Stimulated activated naive CD4-positive, alpha-beta T cell treated with Interleukin-2 at 50 U/mL for 16 hours (primary cell): ENCODE measurements around the gene ALDOA.
"Not testable (repeated sequence)": the region's sequence is repeated elsewhere in the genome, so short reads cannot be mapped to it uniquely, and the experiment has no call there.

ENCODE experiments used
- DNase-seq: peaks from one replicate; lab custom pipeline; 2025; lab: John Stamatoyannopoulos, UW

ALDOA gene

DNA sequence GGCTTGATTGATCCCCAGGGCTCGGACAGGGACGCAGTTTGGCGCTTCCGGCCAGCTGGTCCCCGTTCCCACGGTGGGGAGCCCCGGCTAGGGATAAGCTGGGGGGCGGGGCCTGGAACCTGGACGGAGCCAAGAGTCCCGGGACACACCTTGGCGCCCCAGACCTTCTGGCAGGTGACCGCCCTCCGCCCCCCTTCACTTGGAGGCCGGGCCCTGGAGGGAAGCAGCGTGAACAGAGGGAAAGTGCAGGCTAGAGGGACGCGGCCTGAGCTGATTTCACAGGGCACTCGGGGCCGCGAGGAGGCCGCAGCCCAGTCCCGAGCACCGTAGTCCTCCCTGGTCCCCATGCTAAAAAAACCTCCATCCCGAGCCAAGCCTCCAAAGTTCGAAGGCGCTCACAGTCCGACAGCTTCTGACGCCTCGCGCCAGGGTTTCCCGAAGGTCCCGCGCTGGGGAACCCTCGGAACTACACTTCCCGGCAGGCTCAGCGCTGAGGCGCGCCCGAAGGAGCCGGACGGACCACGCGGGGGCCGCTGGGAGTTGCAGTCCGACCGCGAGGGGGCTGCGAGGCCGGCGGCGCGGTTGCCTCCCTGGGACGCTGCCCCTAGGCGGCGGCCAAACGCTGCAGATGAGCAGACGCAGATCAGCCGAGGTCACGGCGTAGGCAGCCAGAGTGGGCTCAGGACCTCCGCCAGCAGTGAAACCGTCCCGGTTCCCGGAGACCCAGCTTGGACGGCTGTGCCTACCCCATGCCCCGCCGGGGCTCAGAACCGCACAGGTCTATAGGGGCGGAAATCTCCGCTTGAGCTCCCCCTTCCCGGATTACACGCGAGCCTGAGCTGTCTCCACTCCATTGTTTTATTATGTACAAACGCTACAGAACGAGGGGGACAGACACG is 26.2 kb downstream of the ALDOA start, which contains the start of gene TBX6:
Gene TBX6, minus strand, starts transcription at position 451 of the 899 bp plus-strand sequence. CDS start 731 bp downstream, outside the sequence.
- peak; percentile 90 for DNase-seq

DNA sequence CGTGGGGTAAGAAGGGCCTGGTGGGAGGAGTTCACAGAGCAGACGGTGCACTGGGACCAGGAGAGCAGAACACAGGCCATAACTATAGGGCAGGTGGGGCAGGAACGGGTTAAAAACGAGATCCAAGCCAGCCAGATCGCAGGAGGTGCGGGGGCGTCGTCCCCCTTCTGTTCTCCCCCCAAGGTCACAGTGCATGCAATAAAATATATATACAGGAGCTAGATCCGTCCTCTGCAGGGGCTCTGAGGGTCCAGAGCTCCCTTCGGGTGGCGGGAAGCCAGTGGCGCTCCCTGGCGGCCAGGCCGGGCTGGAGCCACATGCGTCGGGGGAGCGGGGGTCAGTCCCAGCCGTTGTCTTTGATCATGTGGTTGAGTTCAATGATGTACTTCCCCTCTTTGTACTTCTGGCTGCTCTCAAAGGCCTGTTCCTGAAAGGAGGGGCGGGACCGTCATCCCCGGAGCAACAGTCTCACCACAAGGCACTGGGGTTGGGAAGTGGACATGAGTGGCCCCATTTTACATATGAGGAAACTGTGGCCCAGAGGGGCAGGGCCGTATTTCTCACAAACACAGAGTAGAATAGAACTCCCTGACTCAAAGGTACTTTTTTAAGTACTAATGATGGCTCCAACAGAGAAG is 26.9 kb downstream of the ALDOA start:
- peak; percentile 62 for DNase-seq

DNA sequence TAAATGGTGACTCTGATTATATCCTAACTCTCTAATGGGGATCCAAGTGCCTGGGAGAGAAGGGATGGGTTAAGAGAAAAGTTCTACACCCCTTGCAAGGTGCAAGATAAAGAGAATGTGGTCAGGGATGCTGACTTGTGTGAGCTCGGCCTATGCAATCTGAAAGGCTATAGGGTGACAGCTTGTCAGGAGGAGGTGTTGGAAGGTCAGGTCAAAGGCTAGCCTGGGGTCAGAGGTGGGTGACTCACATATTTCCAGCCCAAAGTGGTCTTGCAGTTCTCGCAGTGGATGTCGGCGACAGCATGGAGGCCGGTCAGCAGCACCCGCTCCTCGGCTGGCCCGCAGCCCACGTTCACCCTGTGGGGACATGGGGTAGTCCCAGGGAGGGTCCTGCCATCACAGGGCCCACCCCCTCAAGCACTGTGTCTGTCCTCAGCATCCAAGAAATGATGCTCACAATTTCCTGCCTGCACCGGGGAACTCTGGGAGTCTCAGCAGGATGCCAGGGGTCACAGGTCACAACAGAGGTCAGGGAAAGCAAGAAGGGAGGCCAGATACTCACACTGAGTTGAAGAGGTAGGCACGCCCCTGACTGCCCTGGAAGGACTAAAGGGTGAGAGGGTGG is 29.1 kb downstream of the ALDOA start:
- no peak for DNase-seq

DNA sequence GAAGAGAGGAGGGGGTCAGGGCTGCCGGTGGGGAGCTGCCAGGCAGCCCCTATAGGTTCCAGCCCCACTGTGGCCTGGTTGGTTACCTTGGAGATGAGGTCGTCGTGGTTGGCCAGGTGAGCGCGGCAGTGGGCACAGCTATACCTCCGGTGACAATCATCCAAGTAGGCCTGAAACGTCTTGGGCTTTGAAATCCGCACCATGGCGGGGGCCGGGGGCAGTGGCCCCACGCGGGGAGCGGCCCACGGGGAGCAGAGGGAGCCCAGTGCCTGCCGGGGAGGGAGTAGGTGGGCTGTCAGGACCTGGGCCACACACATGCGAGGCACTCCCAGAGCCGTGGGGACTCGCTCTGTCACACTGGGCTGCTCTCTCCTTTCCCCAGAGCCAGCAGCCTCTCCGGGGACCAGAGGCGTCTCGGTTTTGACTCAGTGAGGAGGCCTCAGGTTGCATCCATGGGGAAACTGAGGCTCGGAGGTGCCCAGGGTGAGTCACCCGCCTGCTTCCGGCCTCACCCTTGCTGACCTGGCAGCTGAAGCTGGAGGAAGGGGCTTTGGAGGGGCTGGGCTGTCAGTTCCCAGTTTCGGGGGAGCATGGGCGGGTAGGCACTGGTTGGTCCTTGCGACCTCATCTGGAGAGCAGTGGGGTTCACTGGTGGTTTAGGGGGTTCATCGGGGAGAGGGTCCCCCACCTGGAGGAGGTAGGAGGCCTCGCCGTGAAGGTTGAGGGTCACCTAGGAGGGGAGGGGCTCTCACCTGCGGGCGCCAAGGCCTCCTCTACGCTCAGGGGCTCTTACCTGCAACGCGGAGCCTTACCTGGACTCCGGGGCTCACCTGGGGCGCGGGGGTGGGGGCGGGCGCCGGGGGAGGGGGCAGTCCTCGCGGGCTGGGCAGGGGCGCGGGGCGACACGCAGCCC is 29.9 kb downstream of the ALDOA start:
- no peak for DNase-seq

DNA sequence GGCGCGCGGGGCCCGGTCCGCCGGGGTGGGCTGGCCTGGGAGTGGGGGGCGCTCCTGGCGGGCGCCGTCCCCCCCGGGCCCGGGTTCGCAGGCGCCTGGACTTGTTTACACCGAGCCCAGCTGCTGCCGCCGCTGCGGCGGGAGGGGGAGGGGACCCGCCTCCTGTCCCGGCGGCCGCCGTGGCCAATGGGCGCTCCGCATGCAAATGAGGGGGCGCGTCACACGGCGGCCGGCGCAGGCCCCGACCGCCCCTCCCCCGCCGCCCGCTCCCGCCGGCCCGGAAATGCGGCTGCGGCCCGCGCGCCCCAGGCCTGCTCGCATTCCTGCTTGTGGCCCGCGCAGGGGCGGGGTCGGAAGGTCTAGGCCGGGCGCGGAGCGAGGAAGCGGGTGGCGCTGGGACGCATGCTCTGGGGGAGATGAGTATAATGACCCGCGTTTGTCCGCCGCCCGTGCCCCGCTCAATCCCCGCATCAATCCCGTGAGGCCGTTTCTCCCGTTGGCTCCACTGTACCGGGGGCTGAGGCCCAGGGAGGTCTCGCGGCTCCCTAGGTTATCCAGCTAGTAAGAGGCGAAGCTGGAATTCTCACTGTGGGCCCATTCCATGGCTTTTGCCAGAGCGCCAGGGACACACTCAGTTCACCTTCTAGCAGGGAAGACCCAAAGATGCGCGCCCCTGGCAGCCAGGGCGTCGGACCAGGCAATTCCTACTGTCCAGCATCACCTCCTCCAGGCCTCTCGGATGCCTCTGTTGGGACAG is 30.7 kb downstream of the ALDOA start, which contains the start of gene YPEL3:
Gene YPEL3, minus strand, starts transcription at position 109 of the 757 bp plus-strand sequence. CDS start 731 bp downstream, outside the sequence.
- peak; percentile 83 for DNase-seq

DNA sequence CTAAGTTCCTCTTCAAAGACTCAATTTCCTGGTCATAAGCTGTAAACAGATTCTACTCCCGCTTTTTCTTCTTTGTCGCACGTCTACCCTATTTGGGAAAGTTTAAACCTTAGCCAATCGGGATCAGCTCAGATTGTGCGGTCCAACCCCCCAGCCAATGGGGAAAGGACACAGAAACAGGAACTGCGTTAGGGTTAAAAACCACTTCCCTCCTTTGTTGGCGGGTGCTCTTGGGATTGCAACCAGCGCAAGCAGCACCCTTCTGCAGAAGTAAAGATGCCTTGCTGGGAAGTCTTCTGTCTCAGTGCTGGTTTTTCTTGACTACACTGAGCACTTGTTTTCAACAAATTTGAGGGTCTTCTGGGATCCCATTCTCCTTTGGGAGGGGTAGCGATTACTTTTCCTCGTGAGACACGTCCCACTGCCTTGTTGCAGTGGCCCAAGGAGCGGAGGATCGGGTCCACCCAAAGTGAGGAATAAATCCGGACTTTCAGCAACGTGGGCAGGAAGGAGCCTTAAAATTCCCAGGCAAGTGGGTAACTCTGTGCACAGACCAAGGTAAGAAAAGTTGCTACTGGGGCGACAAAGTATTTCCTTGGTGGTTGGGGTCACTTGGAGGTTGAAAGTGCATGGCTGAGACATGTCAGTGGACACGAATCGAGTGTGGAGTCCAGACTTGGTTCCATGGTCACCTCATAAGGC is 31.5 kb downstream of the ALDOA start:
- no peak for DNase-seq

DNA sequence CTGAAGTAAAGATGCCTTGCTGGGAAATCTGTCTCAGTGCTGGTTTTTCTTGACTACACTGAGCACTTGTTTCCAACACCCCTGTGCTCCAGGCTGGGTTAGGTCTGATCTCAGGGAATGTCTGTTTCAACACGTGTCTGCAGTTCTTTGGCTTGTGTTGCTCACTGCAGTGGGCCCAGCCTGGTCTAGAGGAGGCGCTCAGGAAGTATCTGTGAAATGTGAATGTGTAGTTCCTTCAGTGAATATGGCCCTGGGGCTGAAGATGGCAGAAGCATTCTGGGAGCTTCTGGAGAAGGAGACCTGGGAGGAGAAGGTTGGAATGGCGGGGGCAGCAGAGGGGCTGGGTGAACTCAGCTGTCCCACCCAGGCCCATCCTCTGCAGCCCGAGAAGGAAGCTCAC is 38.5 kb downstream of the ALDOA start:
- no peak for DNase-seq

DNA sequence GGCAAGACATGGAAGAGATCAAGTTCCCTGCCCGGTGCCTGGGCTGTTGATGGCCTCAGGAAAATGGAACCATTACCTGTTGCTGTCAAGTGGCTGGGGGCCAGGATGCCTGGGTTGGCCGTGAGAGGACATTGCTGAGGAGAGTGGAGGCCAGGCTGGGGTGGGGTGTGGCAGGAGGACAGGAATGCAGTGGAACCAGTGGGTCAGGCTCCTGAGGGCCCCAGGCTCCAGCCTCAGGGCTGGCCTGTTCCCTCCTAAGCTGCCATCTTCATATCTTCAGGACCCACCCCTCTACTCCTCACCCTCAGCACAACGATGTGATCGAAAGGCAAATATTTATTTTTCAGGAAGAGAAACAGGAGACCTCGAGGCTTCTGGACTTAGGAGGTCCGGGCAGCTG is 38.9 kb downstream of the ALDOA start:
- no peak for DNase-seq

DNA sequence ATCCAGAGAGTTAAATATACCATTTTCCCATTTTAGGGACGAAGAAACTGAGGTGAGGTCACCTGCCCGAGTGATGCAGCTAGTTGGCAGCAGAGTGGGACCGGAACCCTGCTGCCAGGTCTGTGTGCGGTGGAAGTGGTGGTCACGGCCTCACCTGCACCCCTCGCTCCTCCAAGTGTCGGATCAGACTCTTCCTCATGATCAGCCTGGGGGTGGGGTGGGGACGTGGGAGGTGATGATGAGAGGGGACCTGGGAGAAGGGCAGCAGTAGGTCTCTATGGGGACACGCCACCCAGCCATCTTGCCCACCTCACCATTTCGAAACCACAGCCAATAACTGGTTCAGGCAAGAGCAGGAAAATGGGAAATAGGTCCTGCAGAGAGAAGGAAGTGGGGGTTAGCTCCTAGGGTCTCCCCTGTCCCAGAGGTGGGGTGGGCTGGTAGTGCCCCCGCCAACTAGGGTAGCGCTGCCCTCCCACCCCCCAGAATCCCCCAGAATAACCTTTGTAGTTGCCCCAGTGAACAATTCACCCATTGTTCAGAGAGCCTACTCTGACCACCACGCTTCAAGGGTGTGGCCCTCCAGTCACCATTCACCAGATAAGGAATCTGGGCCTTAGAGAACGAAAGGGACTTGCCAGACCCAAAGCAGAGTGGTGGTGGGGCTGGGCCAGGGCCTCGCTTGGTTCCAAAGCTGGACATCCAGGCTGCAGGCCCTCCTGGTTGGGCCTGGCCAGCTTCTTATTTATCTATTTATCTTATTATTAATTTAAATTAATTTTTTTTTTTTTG is 42.7 kb downstream of the ALDOA start:
- no peak for DNase-seq

DNA sequence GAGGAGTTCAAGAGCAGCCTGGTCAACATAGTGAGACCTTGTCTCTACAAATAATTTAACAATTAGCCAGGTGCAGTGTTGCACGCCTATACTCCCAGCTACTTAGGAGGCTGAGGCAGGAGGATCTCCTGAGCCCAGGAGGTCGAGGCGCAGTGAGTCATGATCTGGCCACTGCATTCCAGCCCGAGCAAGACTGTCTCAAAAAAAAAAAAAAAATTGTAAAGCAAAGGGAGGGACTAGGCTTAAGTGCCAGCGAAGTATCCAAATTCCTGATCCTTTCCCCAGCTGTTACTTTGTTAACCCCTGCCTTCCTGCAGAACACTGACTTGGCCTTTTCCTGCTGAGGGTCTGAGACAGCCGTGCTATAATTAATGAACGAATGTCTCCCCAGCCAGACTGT is 45.1 kb downstream of the ALDOA start:
- DNase-seq: no peak

DNA sequence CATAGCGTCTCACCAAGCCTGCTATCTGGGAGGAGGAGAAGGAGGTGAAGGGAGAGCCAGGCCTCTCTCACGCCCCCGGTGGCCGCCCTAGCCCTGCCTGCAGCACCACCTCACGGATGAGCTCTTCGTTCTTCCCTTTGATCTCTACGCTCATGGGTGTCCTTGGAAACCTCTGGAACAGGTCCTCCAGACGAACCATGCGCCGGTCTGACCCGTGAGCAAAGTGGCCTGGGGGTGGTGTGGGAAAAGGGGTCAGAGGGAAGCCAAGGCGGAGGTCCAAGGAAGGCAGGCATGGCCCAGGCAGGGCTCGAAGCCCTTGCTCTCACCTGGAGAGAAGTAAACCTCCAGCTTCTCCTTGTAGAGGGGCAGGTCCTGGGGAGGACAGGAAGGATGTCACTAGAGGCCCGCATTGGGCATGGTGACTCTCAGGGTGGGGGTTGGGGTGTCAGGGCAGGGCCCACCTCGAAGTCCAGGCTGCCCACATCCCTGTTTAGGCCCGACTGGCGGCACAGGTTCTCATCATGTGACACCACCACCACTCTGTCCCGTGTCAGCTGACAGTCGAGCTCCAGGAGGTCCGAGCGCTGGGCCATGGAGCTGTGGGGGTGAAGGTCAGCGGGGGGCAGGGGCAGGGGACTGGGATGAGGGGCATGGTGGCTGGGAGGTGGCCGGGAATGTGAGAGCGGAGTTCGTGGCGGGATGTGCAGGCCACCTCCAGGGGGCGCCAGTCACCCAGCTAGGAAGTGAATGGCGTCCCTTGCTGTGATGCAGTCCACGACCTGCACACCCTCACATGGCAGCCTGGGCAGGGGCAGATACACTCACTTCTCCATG is 46.9 kb downstream of the ALDOA start:
- peak; percentile 53 for DNase-seq

DNA sequence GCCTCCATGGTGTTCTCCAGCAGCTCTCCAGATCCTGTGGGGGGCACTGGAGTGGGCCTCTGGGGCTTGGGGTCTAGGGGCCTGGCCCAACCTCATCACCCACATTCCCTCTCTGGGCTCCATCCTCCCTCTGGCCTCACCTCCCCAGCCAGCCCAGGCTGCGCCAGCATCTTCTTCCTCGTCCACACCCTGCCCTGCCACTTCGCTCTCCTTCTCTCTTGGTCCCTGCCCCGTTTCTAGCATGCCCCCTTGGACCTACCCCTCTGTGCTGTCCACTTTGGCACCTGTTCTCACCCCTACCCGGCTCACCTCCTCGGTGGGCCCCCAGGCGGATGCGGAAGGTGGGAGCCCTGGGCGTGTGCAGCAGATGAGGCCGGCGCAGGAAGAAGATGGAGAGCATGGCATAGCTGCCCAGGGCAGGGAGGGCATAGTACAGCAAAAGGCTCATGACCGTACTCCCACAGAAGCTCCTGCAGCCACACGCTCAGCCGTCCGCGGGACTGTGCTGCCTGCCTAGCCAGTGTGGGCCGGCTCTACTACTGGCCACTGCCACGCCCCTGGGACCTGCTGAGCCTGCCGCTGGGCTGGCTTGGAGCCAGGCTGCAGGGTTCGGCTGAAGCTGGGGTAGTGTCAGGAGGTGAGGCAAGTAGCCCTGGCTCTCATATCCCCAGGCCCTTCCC is 47.6 kb downstream of the ALDOA start, which contains the start of gene GDPD3:
Gene GDPD3, minus strand, starts transcription at position 507 of the 680 bp plus-strand sequence. Its CDS starts 59 bp downstream, at position 448.
- no peak for DNase-seq

DNA sequence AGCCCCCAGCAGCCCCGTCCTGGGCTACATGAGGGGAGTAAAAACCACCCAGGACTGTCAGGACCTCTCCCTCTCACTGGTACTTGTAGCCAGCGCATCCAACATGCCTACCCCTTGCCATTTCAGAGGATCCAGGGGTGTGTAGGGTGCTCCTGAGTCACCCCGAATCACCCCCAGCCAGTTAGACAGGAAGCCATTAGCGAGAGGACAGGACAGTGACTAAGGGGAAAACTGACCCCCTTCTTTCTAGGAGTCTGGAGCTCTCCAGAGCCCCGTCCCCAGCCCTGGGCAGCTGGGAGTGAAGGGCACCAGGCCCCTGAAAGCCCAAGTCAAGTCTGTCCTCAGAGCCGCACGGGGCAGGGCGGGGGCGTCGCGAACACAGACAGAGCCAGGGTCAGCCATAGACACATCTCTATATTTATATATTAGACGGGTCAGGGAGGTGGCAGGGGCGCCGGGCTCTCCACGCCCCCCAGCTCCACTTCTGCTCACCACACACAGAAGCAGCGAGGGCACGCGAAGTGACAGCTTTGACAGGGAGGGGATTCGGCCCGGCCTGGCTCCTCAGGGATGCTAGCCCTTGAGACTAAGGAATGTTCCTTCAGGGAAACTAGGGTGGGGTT is 48.3 kb downstream of the ALDOA start:
- DNase-seq: no peak

DNA sequence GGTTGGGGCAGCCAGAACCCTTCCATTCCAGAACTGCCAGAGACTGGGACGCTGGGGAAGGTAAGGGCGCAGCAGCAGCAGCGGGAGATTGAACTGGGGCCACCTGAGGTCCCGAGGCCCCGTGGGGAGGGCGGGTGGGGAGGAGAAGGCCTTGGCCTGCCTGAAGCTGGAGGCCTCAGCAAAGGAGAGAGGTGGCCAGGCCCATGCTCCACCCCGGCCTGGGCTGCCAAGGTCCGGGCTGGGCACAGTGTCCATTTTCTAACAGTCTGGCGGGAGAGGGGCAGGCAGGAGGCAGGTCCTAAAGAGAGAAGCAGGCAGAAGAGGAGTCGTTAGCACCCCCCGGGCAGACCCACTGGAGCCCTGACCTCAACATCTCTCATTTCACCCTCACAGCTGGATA is 48.9 kb downstream of the ALDOA start:
- DNase-seq: no peak

DNA sequence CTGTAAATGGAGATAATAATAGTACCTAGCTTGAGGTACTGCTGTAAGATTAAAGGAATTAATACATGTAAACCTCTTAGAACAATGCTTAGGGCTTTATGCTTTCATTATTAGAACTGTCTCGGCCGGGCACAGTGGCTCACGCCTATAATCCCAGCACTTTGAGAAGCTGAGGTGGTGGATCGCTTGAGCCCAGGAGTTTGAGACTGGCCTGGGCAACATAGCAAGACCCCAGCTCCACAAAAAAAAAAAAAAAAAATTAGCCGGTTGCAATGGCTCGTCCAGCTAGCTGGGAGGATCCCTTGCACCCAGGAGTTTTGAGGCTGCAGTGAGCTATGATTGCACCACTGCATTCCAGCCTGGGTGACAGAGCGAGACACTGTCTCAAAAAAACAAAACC is 49.3 kb downstream of the ALDOA start:
- DNase-seq: not testable (repeated sequence)

DNA sequence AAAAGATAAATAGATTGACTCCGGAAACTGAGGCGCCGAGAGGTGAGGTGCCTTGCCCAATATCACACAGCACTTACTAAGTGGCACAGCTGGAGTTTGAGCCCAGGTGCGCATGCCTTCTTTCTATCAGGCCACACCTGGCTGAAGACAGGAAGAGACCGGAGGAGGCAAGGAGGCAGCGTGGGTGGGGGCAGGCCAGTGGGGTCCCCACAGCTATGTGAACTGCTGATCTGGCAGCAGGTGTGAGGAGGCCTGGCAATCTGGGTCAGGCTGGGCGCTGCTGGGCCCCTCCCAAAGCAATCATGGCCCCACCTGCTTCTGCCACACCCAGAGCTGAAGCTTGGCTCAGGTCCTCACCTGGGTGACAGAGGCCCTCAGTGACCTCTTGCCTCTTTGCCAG is 49.7 kb downstream of the ALDOA start:
- DNase-seq: no peak
